GM12878 (cell line): ENCODE results near the gene SLC25A13. TPM values are rescaled to one million over a fixed set of nuclear protein-coding genes. Genes with fewer than 3 reads are reported as not detected.

ENCODE experiments used
- ATAC-seq: fragments of 200-7000 bp; cut with Tn5 transposase; 3 replicates; pipeline ENCODE4 v1.9.1; 2020; ENCODE audit warnings: mild to moderate bottlenecking, moderate library complexity
- BruUV-seq: library from RNA; stranded (reverse); fragments of 400-500 nt; replicated peaks from 2 replicates; lab custom pipeline; 2021; lab: Mats Ljungman, UMichigan
- CTCF ChIA-PET: fragments of 300-600 bp; sonication (Branson Sonifier 250); formaldehyde crosslinking; extraction: SDS; loops from one replicate; lab custom pipeline; 2021; ENCODE audit warnings: inconsistent platforms; lab: Yijun Ruan, JAX
- POLR2A ChIA-PET: fragments of 350-600 bp; formaldehyde crosslinking; extraction: SDS; loops from one replicate; lab custom pipeline; 2021; ENCODE audit warnings: inconsistent platforms; lab: Charles Lee
- RAD21 ChIA-PET: fragments of 300-600 bp; sonication (Branson Sonifier 250); formaldehyde crosslinking; loops from one replicate; lab custom pipeline; 2023; ENCODE audit warnings: antibody characterized with exemption; ENCODE audit not compliant: unreplicated experiment; lab: Charles Lee
- SMC1A ChIA-PET: fragments of 300-600 bp; sonication (Branson Sonifier 250); formaldehyde crosslinking; loops from one replicate; lab custom pipeline; 2023; ENCODE audit not compliant: unreplicated experiment, uncharacterized antibody; lab: Charles Lee
- DNase-seq: peaks from one replicate; pipeline ENCODE4 v3.0.0-alpha.2; 2011; ENCODE audit warnings: low read depth, low spot score
- FAIRE-seq: peaks from 3 replicates; lab custom pipeline; 2011; peaks lifted over from hg19 to GRCh38; lab: Jason Lieb, UNC
- H2AFZ ChIP-seq: 2 replicates; pipeline ENCODE4 v1.6.0; 2011; ENCODE audit warnings: low read depth, low read length, control low read depth; ENCODE audit not compliant: control insufficient read depth
- H3K27ac ChIP-seq: 2 replicates; pipeline ENCODE4 v1.5.1; 2011; ENCODE audit warnings: control low read depth; ENCODE audit not compliant: control insufficient read depth, insufficient read depth
- H3K27me3 ChIP-seq, 2 experiments: replicated peaks in 1 of 2; 2 replicates each; pipeline versions ENCODE4 v1.6.0 to v1.6.1; 2011; ENCODE audit warnings: low read length in 1 of 2; ENCODE audit not compliant: control insufficient read depth in 2 of 2, insufficient read depth in 2 of 2
- H3K36me3 ChIP-seq, 2 experiments: 2 replicates each; pipeline ENCODE4 v1.5.1; 2011; ENCODE audit warnings: low read length in 1 of 2; ENCODE audit not compliant: control insufficient read depth in 2 of 2, insufficient read depth in 2 of 2
- H3K4me1 ChIP-seq: 2 replicates; pipeline ENCODE4 v1.6.1; 2011; ENCODE audit warnings: mild to moderate bottlenecking, low read length, moderate library complexity, mixed read lengths; ENCODE audit not compliant: control insufficient read depth, insufficient read depth
- H3K4me2 ChIP-seq: 2 replicates; pipeline ENCODE4 v1.6.0; 2011; ENCODE audit warnings: control low read depth; ENCODE audit not compliant: control insufficient read depth, insufficient read depth
- H3K4me3 ChIP-seq: fragments of 200-600 bp; sonication (generic); 2 replicates; pipeline ENCODE4 v1.5.1; 2016
- H3K79me2 ChIP-seq: 2 replicates; pipeline ENCODE4 v1.6.0; 2011; ENCODE audit warnings: low read length; ENCODE audit not compliant: control insufficient read depth, insufficient read depth
- H3K9ac ChIP-seq: 2 replicates; pipeline ENCODE4 v1.8.0; 2011; ENCODE audit warnings: low read length, control low read depth, mixed read lengths; ENCODE audit not compliant: control insufficient read depth, insufficient read depth
- H3K9me3 ChIP-seq: replicated peaks from 3 replicates; pipeline ENCODE4 v1.5.1; 2011; ENCODE audit warnings: mild to moderate bottlenecking, low read length; ENCODE audit not compliant: control insufficient read depth, insufficient read depth
- H4K20me1 ChIP-seq: 2 replicates; pipeline ENCODE4 v1.6.0; 2011; ENCODE audit not compliant: control insufficient read depth, insufficient read depth
- FOXK2 ChIP-seq: fragments of 450-650 bp; IDR thresholded peaks from 2 replicates; pipeline ENCODE4 v1.6.1; 2017; ENCODE audit warnings: mild to moderate bottlenecking, moderate library complexity
- GABPA ChIP-seq: IDR thresholded peaks from 2 replicates; pipeline ENCODE4 v1.6.1; 2014; ENCODE audit warnings: antibody characterized with exemption, low read depth, mild to moderate bottlenecking, inconsistent platforms
- NRF1 ChIP-seq: conservative IDR thresholded peaks from 2 replicates; pipeline ENCODE4 v1.6.1; 2011; ENCODE audit warnings: mild to moderate bottlenecking, low read depth, low read length, improper control_type of control experiment
- PML ChIP-seq: IDR thresholded peaks from 2 replicates; pipeline ENCODE4 v1.6.1; 2012; ENCODE audit warnings: low read length, inconsistent platforms
- RAD21 ChIP-seq: IDR thresholded peaks from 2 replicates; pipeline ENCODE4 v1.6.1; 2011; ENCODE audit warnings: mild to moderate bottlenecking, low read depth, low read length, moderate library complexity; ENCODE audit not compliant: insufficient read depth
- RELA ChIP-seq: fragments of 450-650 bp; IDR thresholded peaks from 2 replicates; pipeline ENCODE4 v1.8.0; 2014; ENCODE audit warnings: borderline replicate concordance; ENCODE audit not compliant: partially characterized antibody
- SIX5 ChIP-seq: IDR thresholded peaks from 2 replicates; pipeline ENCODE4 v1.6.1; 2011; ENCODE audit warnings: mild to moderate bottlenecking, low read depth, low read length, moderate library complexity; ENCODE audit not compliant: severe bottlenecking
- STAT3 ChIP-seq: IDR thresholded peaks from 2 replicates; pipeline ENCODE4 v1.6.1; 2011; ENCODE audit warnings: low read depth, low read length, improper control_type of control experiment
- ZNF24 ChIP-seq: fragments of 450-650 bp; IDR thresholded peaks from 2 replicates; pipeline ENCODE4 v1.6.1; 2017; ENCODE audit warnings: antibody characterized with exemption, mild to moderate bottlenecking
- ZZZ3 ChIP-seq: IDR thresholded peaks from 2 replicates; pipeline ENCODE4 v1.6.1; 2011; ENCODE audit warnings: low read depth; ENCODE audit not compliant: control insufficient read depth, insufficient read length
- WGBS: methylation state at CpG from one replicate; pipeline ENCODE4 v1.1.6; 2016; ENCODE audit warnings: low lambda C conversion rate; ENCODE audit not compliant: insufficient replicate concordance, insufficient coverage; ENCODE audit errors: missing lambda C conversion rate; 5-methylcytosine and 5-hydroxymethylcytosine counted together
- in situ Hi-C: fragments of 300-500 bp; cut with MboI; formaldehyde crosslinking; loops from 9 replicates; pipeline ENCODE4 v1.14.3; 2018; ENCODE audit warnings: mixed read lengths
- intact Hi-C: fragments of 100-400 bp; cut with micrococcal nuclease; formaldehyde crosslinking; loops from one replicate; pipeline ENCODE4 v1.14.2; 2022; ENCODE audit not compliant: unreplicated experiment
- polyA plus RNA-seq, 11 experiments: library from polyadenylated mRNA; depleted of rRNA in 4 of 11; unstranded in 6 of 11; stranded (reverse) in 5 of 11; fragments of >200 nt; fragmentation: Nextera tagmentation in 4 of 11; fragmentation: Illumina TruSeq in 1 of 11; extraction: Ambion mirVana in 4 of 11; extraction: Trizol in 1 of 11; gene quantifications; 1 replicate in 1 of 11; 2 replicates in 10 of 11; pipeline versions ENCODE4 v1.2.1 to v1.2.3, GENCODE V29; 2011 to 2016; ENCODE audit warnings: inconsistent platforms in 2 of 11, missing spikeins in 2 of 11, low read depth in 1 of 11
- total RNA-seq, 4 experiments: library from RNA; depleted of rRNA in 3 of 4; stranded (reverse); fragments of >200 nt in 3 of 4; fragmentation: Illumina TruSeq in 1 of 4; extraction: Trizol in 1 of 4; gene quantifications; 2 replicates each; pipeline versions ENCODE4 v1.2.1 to v1.2.3, GENCODE V29; 2013 to 2021
- TF ChIP-seq, protein P1 (sequence below): fragments of 150-350 bp; IDR thresholded peaks from 2 replicates; pipeline ENCODE4 v1.6.1; 2014; ENCODE audit warnings: mild to moderate bottlenecking, low read depth, low read length
- TF ChIP-seq, protein P2 (sequence below): fragments of 450-650 bp; IDR thresholded peaks from 2 replicates; pipeline ENCODE4 v1.6.1; 2017; ENCODE audit warnings: mild to moderate bottlenecking, moderate library complexity
- TF ChIP-seq, protein P3 (sequence below): IDR thresholded peaks from 2 replicates; pipeline ENCODE4 v1.6.1; 2012; ENCODE audit warnings: mild to moderate bottlenecking, low read depth, low read length
- TF ChIP-seq, protein P4 (sequence below): IDR thresholded peaks from 2 replicates; pipeline ENCODE4 v1.6.1; 2011; ENCODE audit warnings: low read depth, low read length, improper control_type of control experiment, borderline replicate concordance

The SLC25A13 gene
- total and polyA plus RNA-seq, 10 of the 15 experiments (the other 5 are each of a cell fraction or from before 2014, with no cell fraction given), result 7.0 to 24.7 (median 18.6) TPM

DNA sequence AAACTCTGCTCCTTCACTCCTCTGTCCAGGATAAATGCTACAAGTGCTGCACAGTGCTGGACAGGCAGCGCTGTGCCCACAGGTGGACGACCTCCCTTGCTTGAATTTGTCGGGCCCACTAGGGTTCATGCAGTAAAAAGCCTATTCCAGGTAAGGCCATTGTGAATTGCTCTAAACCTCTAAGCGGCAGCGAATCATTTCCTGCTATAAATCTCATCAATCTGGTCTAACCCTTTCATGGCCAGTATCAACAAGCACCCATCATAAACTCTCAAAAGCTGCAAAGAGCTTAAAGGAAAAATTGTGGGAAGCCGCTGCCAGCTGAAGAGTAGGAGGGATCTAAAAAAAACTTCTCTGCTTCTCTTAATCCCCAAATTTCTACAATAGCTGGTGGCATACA is 134.2 kb downstream of the SLC25A13 start:
- in situ Hi-C loops, result no loop called here

More for the DNA sequence above, 134.2 kb downstream of the SLC25A13 start:
- Histone ChIP-seq H3K9ac (no peak overlapping the region), H3K36me3 (peaks cover 0 to 13% of the 10 kb centered on the region in 2 experiments; a peak in 2 of 4 replicates), H3K4me1 (no peaks in the 10 kb centered on the region), H3K4me3 (no peak overlapping the region), H3K27ac (no peak overlapping the region)
- no peak for ATAC-seq
- RAD21 ChIA-PET, result no interaction called here
- CTCF ChIA-PET, result no interaction called here
- TF ChIP-seq NRF1 (no peak), FOXK2 (no peak), RAD21 (no peak), RELA (no peak), GABPA (no peak), PML (no peak), STAT3 (no peak), SIX5 (no peak), ZNF24 (no peak), ZZZ3 (no peak)
- TF ChIP-seq, protein P1, sequence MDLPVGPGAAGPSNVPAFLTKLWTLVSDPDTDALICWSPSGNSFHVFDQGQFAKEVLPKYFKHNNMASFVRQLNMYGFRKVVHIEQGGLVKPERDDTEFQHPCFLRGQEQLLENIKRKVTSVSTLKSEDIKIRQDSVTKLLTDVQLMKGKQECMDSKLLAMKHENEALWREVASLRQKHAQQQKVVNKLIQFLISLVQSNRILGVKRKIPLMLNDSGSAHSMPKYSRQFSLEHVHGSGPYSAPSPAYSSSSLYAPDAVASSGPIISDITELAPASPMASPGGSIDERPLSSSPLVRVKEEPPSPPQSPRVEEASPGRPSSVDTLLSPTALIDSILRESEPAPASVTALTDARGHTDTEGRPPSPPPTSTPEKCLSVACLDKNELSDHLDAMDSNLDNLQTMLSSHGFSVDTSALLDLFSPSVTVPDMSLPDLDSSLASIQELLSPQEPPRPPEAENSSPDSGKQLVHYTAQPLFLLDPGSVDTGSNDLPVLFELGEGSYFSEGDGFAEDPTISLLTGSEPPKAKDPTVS, result no peak
- TF ChIP-seq, protein P2, sequence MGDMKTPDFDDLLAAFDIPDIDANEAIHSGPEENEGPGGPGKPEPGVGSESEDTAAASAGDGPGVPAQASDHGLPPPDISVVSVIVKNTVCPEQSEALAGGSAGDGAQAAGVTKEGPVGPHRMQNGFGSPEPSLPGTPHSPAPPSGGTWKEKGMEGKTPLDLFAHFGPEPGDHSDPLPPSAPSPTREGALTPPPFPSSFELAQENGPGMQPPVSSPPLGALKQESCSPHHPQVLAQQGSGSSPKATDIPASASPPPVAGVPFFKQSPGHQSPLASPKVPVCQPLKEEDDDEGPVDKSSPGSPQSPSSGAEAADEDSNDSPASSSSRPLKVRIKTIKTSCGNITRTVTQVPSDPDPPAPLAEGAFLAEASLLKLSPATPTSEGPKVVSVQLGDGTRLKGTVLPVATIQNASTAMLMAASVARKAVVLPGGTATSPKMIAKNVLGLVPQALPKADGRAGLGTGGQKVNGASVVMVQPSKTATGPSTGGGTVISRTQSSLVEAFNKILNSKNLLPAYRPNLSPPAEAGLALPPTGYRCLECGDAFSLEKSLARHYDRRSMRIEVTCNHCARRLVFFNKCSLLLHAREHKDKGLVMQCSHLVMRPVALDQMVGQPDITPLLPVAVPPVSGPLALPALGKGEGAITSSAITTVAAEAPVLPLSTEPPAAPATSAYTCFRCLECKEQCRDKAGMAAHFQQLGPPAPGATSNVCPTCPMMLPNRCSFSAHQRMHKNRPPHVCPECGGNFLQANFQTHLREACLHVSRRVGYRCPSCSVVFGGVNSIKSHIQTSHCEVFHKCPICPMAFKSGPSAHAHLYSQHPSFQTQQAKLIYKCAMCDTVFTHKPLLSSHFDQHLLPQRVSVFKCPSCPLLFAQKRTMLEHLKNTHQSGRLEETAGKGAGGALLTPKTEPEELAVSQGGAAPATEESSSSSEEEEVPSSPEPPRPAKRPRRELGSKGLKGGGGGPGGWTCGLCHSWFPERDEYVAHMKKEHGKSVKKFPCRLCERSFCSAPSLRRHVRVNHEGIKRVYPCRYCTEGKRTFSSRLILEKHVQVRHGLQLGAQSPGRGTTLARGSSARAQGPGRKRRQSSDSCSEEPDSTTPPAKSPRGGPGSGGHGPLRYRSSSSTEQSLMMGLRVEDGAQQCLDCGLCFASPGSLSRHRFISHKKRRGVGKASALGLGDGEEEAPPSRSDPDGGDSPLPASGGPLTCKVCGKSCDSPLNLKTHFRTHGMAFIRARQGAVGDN, result no peak
- TF ChIP-seq, protein P3, sequence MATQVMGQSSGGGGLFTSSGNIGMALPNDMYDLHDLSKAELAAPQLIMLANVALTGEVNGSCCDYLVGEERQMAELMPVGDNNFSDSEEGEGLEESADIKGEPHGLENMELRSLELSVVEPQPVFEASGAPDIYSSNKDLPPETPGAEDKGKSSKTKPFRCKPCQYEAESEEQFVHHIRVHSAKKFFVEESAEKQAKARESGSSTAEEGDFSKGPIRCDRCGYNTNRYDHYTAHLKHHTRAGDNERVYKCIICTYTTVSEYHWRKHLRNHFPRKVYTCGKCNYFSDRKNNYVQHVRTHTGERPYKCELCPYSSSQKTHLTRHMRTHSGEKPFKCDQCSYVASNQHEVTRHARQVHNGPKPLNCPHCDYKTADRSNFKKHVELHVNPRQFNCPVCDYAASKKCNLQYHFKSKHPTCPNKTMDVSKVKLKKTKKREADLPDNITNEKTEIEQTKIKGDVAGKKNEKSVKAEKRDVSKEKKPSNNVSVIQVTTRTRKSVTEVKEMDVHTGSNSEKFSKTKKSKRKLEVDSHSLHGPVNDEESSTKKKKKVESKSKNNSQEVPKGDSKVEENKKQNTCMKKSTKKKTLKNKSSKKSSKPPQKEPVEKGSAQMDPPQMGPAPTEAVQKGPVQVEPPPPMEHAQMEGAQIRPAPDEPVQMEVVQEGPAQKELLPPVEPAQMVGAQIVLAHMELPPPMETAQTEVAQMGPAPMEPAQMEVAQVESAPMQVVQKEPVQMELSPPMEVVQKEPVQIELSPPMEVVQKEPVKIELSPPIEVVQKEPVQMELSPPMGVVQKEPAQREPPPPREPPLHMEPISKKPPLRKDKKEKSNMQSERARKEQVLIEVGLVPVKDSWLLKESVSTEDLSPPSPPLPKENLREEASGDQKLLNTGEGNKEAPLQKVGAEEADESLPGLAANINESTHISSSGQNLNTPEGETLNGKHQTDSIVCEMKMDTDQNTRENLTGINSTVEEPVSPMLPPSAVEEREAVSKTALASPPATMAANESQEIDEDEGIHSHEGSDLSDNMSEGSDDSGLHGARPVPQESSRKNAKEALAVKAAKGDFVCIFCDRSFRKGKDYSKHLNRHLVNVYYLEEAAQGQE, result no peak
- TF ChIP-seq, protein P4, sequence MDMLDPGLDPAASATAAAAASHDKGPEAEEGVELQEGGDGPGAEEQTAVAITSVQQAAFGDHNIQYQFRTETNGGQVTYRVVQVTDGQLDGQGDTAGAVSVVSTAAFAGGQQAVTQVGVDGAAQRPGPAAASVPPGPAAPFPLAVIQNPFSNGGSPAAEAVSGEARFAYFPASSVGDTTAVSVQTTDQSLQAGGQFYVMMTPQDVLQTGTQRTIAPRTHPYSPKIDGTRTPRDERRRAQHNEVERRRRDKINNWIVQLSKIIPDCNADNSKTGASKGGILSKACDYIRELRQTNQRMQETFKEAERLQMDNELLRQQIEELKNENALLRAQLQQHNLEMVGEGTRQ, result no peak
- TF ChIP-seq, all 136 proteins: peak for 0
- intact Hi-C loops, result no loop called here
- FAIRE-seq, result no peak
- Histone ChIP-seq H3K4me2 (no peak overlapping the region), H4K20me1 (no peaks in the 10 kb centered on the region), H3K9me3 (no peaks in the 10 kb centered on the region), H3K27me3 (no peaks in the 10 kb centered on the region), H2AFZ (no peak overlapping the region), H3K79me2 (no peaks in the 10 kb centered on the region)
- ChIA-PET POLR2A (no interaction called here), SMC1A (no interaction called here)
- DNase-seq, result no peak
- no TSS peak for BruUV-seq
- WGBS, result 67% methylated on average over 6 of the region's 6 CpGs
